Measurements from ENCODE around the gene RALGAPA2. TPM values are rescaled to one million over a fixed set of nuclear protein-coding genes. Genes with fewer than 3 reads are reported as not detected.

RALGAPA2 gene
- total RNA-seq, 4 donors from 2014 or later = 13.3 to 29.8 (median 23.6) TPM

DNA sequence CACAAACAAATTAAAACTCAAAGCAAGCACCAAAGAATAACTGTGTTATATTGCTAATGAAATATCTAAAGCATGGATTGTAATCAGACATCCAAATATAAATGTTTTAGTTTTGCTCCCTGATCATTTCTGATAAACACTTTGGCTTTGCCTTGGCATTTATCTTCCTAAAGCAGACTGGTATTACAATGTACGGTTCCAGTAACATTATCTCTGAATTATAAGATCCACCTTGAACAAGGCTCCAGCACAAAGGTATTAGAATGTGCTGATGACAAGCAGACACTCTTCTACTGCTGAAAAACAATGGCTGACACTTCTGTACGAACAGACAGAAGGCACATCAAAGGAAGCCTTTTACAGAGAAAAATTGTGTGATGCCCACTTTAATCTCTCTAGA lies 270.0 kb downstream of the RALGAPA2 start:
- no peaks in the 10 kb centered on the region for H3K27me3 ChIP-seq
- no peak overlapping the region for H3K27ac ChIP-seq
- no peaks in the 10 kb centered on the region for H3K4me1 ChIP-seq
- H3K4me3 ChIP-seq = no peak overlapping the region
- no peak for TF ChIP-seq POLR2A (IDR thresholded peaks at IDR 0.05)
- no peak for TF ChIP-seq CTCF (IDR thresholded peaks at IDR 0.05)
- H3K9me3 ChIP-seq = no peaks in the 10 kb centered on the region
- intact Hi-C loops (cut with DNase I) = no loop called here
- H3K36me3 ChIP-seq = peaks cover 0 to 28% (median 0%) of the 10 kb centered on the region in 3 donors
- DNase-seq = no peak
- WGBS, 2 donors = 74 to 86% methylated on average over 2 of the region's 2 CpGs

DNA sequence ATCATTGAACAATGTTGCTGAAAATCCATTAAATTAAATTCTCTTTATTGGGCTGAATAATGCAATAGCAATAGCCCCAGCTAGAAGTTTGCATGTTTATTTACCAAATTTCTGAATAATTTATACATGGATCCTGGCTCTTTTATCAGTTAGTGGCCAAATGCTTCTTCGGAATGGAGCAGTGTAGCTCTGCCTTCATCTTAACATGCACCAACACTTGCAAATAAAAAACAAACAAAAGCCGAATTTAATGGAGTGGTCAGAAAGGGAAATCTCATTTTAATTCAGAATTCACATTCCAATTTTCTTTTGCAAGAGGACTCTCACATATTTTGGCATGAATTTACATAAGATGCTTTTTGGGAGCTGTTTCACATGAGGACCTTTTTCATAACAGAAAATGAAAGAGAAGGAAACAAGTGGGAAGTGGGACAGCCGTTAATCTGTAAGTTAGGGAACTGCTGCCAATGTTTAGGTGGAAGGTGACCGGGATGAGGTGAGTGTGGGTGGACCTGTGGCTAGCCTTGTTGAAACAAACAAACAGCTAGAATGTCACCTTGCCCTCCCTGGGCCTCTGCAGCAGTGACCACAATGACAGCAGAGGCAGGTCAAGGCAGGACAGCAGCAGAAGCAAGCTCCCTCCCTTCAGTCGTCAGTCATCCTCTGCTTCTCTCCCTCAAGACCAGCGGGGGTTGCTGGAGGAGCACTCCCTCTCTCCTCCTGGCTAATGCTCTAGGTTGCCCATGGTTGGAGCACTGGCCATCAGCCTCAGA lies 271.4 kb downstream of the RALGAPA2 start:
- WGBS, 2 donors = 57 to 63% methylated on average over 4 to 6 of the region's 6 CpGs
- no peaks in the 10 kb centered on the region for H3K27me3 ChIP-seq
- H3K9me3 ChIP-seq = no peaks in the 10 kb centered on the region
- intact Hi-C loops (cut with DNase I) = no loop called here
- no peak overlapping the region for H3K27ac ChIP-seq
- TF ChIP-seq POLR2A (IDR thresholded peaks at IDR 0.05) (no peak), CTCF (IDR thresholded peaks at IDR 0.05) (no peak)
- peaks cover 0 to 40% (median 0%) of the 10 kb centered on the region in 3 donors for H3K36me3 ChIP-seq
- no peak overlapping the region for H3K4me3 ChIP-seq
- no peaks in the 10 kb centered on the region for H3K4me1 ChIP-seq
- DNase-seq = no peak

GRCh38 chr20:20440481-20440880 lies 272.0 kb downstream of the RALGAPA2 start:
- Histone ChIP-seq H3K9me3 (no peaks in the 10 kb centered on the region), H3K27ac (no peak overlapping the region), H3K27me3 (no peaks in the 10 kb centered on the region), H3K36me3 (peaks cover 0 to 43% (median 0%) of the 10 kb centered on the region in 3 donors), H3K4me1 (no peaks in the 10 kb centered on the region), H3K4me3 (no peak overlapping the region)
- intact Hi-C loops (cut with DNase I) = no loop called here
- WGBS, 2 donors = 81 to 82% methylated on average over 13 to 14 of the region's 16 CpGs
- DNase-seq = no peak
- TF ChIP-seq CTCF (IDR thresholded peaks at IDR 0.05) = no peak
- no peak for TF ChIP-seq POLR2A (IDR thresholded peaks at IDR 0.05)

- Histone ChIP-seq H3K27ac (no peak overlapping the region), H3K27me3 (no peaks in the 10 kb centered on the region), H3K36me3 (peaks cover 0 to 49% (median 0%) of the 10 kb centered on the region in 3 donors), H3K4me1 (no peaks in the 10 kb centered on the region), H3K9me3 (no peaks in the 10 kb centered on the region), H3K4me3 (no peak overlapping the region)
- no peak for TF ChIP-seq CTCF (IDR thresholded peaks at IDR 0.05)
- TF ChIP-seq POLR2A (IDR thresholded peaks at IDR 0.05) = no peak
- no peak for DNase-seq
- intact Hi-C loops (cut with DNase I) = no loop called here
- WGBS, 2 donors = 79 to 86% methylated on average over 5 of the region's 5 CpGs
Observed at GRCh38 chr20:20439602-20440190, 272.7 kb downstream of the RALGAPA2 start.

- no peak for TF ChIP-seq CTCF (IDR thresholded peaks at IDR 0.05)
- TF ChIP-seq POLR2A (IDR thresholded peaks at IDR 0.05) = no peak
- Histone ChIP-seq H3K27ac (no peak overlapping the region), H3K4me3 (no peak overlapping the region), H3K4me1 (no peaks in the 10 kb centered on the region), H3K36me3 (peaks cover 0 to 41% (median 0%) of the 10 kb centered on the region in 3 donors), H3K27me3 (no peaks in the 10 kb centered on the region), H3K9me3 (no peaks in the 10 kb centered on the region)
- intact Hi-C loops (cut with DNase I) = no loop called here
- 95 to 98% methylated on average over 7 of the region's 7 CpGs for whole genome bisulfite sequencing, 2 donors
- no peak for DNase-seq
Observed at GRCh38 chr20:20437314-20437713, 275.1 kb downstream of the RALGAPA2 start.
